Stimulated activated CD8-positive, alpha-beta memory T cell treated with anti-CD3 and anti-CD28 coated beads, Interleukin-7, amount 100 ng/mL, for 4 hours (primary cell): Measurements from ENCODE around the gene PACRG.

ENCODE experiments used
- DNase-seq, 2 donors: peaks; one replicate each; pipeline ENCODE4 v3.0.0-alpha.2; 2020; ENCODE audit warnings: low read depth in 2 of 2

Gene PACRG

DNA sequence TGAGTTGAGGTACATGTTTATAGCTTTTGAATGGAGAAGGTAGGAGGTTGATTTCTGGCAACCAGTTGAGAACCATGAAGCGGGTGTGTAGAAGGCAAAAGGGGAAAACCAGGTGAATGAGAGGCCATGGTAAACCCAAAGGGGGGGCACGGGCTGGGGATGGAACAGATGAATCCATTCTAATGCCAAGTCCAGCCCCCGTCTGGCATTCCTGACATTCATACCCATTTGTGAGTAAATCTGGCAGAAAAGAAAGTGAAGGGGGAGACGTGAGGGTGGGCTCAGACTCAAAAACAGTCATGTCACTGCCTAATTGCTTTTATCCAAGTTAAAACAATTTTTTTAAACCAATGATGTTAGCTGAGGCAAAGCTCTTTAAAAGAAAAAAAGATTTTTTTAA is 513.9 kb downstream of the PACRG start:
- no peak for DNase-seq

DNA sequence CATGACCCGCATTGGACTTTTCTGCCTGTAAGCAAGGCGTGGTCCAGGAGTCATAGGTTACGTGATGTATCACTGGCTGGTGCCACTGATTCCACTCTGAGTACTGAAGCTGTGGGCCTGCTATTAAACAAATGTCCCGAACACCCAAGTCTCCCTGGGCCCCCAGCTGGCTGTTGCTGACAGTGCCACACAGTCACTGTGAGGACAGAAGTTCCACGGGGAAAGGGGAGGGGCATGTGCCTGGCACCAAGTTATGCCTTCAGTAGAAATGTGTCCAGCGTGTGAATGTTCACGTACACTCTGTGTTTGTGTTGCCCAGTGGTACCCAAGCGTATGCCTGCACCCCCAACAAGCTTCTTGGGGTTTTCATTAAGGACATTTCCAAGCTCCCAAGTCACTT is 515.3 kb downstream of the PACRG start:
- no peak for DNase-seq

DNA sequence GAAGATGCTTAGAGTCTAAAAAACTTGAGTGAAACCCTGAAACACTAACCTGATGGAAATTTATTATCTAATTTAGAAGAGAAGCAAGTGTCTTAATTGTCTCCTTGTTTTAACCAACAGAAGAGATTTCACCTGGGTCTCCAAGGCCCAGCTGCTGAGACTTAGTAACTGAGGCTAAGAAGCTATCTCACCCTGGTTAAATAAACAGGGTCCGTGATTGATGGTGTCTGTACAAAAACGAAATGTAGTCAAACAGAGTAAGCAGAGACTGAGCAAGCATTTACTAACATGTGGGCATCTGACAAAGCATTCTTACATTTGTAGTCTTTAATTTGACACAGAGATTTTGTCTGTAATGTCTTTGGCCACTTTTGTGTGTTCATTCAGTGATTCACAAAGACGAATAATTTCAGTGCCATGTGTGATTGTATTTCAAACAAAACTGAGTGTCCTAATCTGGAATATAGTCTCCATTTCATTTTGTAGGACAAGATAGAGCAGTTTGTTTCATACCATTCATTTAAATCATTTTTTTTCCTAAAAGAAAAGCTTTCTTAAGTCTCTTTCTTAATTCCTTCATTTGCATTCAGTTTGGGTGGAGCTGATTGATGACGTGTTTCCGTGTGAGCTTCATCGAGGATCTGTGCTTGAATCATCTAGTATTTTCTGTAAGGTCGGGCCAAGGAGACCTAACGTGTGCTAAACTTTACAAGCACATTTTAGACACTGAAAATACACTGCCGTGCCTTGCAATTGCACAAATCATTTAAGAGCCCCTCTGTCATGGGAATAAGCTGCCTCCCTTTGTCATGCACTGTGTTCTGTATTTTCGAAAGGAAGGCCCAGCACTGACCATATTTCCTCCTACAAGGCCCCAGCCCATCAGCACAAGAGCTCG is 516.2 kb downstream of the PACRG start:
- no peak for DNase-seq

DNA sequence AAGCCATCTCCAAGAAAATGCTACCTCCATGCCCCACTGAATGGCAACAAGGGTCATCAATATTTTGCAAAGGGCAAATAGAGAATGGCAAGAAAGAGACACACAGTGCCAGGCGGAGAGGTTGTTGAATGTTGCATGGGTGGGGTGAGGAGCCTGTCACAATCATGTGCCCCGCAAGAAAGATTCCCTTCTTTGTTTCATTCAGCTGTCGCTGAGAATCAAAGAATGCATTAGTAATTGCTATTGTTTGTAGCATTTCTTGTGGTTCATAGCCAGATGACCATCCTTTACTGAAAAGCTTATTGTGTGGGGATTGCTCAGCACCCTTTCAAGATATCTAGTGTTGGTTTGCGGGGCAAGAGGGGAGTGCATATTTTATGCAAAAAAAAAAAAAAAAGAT is 520.3 kb downstream of the PACRG start:
- no peak for DNase-seq

DNA sequence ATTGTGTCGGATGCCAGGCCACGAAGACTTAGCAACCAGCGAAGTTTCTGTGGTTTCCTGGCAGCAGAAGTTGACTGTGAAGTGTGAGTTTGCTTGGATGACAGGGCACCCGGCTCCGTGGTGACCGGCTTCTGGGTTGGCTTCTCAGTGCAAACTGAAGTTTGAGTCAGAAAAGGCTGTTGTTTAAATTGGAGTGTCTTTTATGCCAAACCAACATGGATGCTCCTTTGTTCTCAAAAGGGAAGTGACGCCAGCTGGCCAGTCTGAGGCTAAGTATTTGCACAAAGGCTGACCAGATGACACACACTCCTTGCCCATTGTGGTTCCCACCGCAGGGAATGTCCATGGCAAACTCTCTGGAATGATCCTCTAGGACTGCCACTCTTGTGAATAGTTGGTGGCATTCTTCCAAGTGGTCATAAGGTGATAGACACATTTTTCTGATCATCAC is 521.9 kb downstream of the PACRG start:
- no peak for DNase-seq

DNA sequence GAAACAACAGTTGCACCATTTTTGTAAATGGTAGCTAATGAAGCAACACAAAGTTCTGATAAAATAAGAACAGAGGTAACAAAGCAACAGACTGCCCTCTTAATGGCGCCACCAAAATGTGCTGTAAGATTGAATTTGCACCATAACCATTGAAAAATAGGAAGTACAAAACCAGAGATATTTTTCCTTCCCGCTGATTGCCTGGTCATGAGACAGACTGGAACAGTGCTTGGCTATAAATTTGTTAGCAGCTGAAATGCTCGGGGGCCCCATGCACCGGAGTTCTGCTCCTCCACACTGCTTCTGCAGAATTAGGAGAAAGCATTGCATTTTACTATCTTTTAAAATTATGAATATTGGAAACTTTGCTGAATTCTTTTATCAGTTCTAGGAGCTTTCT is 522.3 kb downstream of the PACRG start:
- DNase-seq, result no peak

DNA sequence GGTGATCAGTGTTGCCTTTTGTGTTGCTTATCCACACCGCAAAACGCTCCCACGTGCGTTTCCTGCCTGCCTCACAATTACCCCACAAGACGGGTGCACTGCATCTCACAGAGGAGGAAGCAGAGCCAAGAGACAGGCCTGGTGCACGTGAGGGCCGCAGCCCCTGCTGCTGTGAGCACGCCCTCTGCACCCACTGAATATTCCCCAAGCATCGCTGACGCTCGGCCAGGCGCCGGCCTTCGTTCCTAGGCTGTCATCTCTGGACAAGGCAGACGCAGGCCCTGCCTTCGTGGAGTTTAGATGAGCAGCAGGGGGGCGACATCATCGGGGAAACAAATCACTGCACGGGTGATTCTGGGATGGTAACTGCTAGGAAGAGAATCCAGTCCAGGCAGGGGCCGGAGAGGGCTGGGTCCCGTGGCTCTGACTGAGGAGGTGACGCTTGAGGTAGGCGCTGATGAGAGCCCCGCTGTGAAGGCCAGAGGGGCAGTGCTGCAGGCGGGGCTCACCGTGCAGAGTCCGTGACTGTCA is 524.4 kb downstream of the PACRG start:
- DNase-seq, result no peak

DNA sequence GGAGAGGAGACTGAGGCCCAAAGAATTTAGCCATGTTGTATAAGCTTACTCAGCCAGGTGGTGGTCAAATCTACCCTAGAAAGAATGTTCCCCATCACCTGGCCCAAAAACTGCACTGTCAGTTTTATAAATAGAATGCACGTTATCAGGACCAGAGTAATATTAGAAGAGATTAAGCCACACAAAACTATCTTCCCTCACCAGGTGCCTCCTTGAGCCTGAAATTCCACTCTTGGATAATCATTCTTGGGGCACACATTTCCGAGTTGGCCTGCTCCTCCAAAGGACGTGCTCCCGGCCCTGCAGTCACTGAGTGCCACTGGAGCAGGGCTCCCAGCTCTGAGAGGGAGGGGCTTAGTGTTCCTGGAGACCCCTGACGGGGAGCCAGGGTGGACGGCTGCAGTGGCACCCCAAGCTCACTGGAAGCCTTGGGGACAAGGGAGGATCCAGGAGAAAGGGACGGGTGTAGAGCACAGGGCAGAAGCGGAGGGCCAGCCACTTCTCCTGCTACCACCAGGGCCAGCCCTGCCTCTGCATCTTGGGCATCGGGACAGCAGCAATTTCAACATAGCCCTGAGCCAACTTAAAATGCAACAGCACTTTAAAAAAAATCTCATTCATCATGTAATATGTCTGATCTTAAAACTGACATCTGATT is 525.9 kb downstream of the PACRG start:
- DNase-seq, result no peak

DNA sequence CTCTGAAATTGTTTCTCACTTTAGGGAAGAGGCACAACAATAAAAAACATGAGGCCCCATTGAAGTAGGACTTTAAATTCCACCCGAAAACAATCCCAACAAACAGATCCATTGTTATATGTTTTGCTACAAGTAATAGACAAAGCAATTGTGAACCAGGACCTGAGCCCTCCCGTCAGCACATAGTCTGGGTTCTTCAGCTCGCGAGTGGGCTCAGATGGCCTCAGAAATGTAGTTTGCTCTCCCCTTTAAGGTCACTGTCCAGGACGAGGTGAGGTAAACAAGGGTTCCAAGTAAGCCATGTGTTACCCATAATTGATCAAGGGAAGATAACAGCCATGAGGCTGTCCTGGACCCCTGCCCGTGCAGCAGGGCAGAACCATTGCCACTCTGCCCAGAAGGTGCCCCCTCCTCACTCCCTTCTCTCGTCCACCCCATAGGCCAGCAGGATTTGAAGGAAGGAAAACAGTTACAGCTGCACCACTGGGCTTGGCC is 526.6 kb downstream of the PACRG start:
- no peak for DNase-seq

DNA sequence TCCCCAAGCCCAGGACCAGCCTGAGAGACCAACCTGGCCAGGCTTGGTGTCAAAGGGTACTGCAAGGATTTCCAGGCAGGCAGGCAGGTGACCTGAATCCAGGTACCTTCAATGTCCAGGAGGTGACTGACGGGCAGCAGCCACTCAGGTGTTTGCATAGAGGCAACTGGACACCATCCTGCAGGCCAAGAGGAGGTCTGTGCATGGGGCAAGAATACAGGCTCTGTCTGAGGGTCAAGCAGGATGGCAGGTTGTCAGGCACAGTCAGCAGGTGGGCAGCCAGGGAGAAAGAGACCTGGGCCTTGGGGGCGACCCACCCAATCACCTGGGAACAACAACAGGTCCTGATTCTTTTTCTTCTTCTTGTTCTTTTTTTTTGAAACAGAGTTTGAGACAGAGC is 527.5 kb downstream of the PACRG start:
- DNase-seq, result no peak

DNA sequence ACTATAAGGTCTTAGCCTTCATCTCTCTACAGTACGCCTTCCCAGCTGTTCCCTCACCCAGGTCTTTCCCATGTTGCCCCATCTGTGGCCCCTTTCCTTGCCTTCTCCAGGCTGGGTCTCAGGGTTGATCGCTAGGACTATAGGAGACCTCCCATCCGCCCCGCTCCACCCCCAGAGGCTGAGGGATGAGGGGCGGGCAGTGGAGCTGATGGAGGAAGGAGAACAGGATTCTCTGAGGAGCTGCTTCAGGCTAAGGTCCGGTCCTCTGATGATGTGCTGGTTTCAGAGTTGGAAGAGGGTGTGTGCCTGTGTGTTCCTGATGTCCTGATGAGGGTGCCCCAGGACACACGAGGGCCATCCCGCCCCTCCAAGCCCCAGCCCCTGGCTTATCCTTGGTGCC is 531.9 kb downstream of the PACRG start:
- no peak for DNase-seq

DNA sequence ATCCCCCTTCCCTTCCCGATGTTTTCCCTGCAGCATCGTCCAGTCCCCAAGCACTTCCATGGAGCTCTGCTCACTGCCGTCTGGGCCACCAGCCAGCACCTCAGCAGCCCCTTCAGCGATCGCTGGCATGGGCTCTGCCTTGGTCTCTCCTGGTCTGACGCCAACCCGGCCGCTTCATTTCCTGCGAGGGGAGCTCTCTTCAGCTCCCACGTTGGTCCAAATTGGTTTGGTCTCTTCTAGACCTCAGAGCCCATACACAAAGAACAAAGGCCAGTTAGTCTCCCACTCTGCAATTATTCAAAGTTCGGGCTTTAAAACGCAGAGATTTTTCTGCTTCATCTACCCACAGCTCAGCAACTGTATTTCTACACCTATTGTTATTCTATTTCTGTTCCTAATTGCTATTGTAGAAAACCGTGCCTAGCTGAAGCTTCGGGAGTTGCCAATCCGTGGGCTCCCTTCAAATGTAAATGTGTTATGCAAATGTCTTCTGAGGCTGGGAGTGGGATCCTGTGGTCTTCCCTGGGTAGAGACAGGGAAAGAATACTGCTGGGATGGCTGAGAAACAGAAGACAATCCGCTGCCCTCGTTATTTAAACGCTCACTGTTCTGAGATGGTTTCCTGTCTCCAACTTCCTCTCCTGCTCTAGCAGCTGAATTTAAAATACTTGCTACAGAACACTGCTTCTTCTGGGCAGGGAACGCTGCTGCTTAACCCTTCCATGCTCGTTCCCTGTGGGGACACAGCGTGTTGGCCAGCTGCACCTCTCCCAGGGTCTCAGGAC is 532.5 kb downstream of the PACRG start:
- DNase-seq, result no peak

DNA sequence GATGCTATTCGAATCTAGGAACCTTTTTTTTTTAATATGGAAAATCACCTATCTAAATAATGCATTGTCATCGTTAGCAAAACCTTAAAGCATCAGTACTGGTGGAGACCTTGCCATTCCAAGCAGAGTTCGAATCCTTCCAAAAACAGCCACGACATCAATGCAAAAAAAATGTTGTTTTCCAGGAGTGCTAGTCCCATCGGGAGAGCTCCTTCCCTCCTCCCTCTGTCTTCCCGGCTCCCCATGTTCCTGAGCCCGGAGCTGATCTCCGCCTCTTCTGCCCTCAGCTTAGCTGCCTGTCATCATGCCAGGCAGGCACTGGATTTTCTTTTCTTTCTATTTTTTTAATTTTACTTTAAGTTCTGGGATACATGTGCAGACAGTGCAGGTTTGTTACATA is 533.1 kb downstream of the PACRG start:
- DNase-seq, result no peak

DNA sequence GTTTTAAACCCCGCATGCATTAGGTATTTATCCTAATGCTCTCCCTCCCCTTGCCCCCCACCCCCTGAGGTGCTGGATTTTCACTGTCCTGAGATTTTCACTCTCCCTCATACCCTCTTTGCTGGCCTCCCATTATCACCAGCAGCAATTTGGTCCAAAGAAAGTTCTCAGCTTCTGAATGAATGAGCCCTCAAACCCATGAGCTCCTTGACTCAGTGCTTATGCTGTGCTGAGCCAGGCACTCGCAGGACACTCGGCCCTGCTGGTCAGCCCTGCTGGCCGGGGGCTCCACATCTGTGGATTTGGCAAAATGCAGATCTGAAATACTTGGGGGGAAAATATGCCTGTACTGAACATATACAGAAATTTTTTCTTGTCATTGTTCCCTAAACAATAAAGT is 533.6 kb downstream of the PACRG start:
- DNase-seq, result no peak

DNA sequence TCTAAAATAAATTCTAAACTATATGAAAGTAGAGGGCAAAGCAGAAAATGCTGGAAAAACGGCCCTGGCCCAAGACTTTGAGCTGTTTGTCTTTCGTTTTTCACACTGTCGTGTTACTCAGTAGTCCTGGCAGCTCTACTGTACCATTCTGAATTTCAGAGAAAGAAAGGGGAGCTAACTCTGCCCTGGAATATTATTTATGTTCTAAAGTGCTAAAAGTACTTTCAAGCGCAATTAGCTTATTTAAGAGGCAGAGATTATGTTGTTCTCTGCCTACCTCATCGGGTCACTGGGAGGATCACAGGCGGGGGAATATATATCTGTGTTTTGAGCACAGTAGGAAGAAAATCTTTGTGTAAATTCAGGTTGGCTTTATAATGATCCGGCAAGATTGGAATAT is 534.3 kb downstream of the PACRG start:
- DNase-seq, result no peak

DNA sequence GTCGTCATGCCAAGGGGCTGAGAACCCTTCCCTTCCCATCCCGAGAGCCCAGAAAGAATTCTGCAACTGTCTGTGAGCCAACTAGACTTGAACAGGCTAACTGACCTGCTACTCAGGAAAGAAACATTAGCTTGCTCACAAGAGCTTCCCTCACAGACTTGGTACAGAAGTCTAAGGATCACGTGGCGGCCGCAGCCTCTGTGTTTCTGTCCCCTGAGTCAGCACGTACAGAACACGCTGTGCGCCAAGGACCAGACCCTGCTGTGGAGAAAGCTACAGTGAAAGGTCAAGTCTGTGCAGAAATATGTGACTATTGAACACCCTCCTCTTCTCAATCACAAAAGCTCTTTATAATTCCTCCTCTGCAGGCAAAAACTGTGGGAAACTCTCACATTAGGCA is 535.4 kb downstream of the PACRG start:
- DNase-seq, result no peak

DNA sequence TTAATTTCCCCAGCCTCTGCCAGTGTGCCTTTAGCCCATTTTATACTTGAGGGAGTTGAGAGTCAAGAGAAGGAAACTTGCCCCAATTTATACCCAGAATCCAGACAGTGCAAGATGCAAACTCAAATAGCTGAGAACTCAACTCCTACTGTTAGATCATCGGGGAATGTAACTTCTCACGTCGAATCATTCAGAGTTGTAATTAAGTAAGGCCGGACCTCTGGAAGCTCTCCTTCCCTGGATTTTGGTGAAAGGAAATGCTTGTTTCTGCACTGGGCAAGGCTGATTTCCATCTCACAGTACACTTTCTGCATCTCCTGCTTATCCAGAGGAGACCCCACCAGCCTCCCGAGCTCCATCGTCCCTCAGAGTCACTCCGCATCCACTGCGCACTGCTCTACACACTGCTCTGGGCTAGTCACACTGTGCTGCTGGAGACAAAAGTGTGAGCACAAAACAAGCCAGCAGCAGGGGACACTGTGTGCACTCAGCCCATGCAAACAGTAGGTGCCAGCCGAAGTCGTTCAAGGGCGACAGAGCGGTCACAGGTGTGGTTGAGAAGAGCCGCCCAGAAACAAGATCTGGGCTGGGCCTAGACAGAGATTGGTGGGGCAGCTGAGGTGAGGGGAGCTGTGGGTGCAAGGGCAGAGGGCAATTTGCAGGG is 536.4 kb downstream of the PACRG start:
- DNase-seq, result no peak

DNA sequence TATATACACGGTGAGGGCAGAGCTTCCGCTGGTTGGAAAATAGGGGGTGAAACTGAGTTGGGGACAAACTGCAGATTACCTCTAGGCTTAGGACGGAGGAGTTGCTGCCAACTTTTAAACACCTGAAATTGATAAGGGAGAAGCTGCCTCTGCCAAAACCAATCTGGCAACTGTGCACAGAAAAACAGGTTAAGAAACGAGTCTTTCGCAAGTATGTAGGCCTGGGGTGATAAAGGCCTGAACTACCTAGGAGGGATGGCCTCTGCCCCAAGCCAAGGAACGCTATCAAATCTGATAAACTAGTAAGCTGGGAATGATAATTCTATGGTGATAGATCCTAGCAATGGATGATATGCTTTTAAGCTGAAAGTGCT is 536.9 kb downstream of the PACRG start:
- DNase-seq, result no peak

DNA sequence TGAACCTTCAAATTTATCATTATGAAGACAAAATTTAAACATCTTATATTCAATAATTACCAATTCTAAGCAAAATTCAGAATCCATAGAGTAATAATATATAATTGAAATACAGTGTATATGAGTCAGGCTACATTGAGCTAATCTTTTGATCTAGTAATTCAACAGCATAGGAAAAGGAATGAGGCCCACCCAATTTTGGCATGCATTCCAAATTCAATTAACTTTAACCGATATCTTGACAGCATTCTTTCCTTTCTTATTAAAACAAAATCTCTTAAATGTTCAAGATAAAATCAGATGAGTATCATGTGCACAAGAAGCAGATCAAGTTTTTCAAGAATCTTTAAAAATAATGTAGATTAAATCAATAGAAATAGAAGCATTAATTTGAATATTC is 553.9 kb downstream of the PACRG start:
- no peak for DNase-seq

DNA sequence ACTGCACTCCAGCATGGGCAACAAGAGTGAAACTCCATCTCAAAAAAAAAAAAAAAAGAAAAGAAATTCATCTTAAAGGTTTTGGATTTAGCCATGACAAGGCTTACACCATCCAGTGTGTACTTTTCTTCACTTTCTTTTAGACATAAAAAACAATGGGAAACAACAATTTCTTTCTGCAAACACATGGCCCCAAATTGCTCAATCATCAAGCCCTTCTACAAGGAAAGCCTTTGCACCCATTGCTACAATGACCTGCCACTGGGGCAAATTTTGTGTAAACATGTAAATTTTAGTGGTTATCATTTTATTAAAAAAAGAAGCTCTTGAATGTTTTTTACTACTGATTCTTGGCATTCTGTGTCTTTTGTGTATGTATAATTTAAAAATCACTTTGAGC is 554.9 kb downstream of the PACRG start:
- DNase-seq, result no peak

DNA sequence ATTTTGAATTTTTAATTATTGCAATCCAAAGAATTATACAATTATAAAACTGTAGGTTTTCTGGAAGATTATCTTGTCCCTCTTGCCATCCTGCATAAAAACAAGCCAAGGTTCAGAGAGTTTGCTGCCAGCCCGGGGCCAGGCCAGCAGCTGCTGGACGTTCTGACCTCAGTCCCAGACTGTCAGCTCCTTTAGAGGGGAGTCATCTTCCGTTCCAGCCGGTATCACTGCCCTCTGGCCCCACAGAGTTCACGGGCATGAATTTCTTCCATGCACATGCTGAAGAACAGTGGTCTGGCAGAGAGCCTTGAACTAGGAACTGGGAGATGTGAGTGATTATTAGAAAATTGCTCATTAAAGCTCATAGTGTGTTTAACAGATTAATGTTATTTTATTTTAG is 556.4 kb downstream of the PACRG start:
- DNase-seq, result no peak

DNA sequence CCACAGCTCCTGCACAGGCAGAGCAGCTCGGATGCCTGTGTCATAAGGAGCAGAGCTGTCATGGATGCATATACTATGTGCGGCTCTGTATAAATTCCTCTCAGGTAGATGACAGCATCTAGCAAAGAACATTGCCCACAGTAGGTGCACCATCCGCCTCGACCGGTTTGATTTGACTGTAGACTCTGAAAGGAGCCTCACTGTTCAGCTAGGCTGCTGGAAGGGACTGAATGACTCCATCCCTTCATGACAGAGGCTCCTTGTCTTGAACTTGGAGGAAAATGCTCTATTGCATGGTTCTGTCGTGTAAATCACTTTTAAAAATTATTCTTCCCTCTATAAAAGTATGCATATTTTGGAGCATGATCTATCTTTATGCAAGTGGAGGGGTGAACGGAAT is 557.9 kb downstream of the PACRG start:
- DNase-seq, result no peak
